ENCODE results near the gene ZBED4.

DNA sequence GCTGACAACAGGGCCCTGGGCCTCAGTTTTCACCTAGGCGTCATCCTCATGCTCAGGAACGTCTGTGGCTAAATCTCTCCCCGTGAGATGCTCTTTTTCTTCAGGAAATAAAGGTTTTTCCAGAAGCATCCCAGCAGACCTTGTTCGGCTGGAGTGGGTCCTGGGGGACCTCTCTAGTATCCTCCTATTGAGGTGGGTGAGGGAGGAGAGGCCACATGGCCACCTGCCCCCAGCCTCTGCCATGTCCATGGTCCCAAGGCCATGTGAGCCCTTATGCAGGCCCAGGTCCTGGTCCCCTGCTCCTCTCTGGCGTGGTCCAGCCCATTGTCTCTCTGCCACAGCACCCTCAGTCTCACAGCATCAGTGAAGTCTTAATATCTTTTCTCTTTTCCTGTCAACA is 42.6 kb downstream of the ZBED4 start:
- TF ChIP-seq POLR2A (IDR thresholded peaks at IDR 0.05; ENCODE audit: low read length) (no peak), GATA1 (IDR thresholded peaks at IDR 0.05; ENCODE audit: low read depth, low read length) (no peak)
